Testis (tissue), 2 donors: ENCODE data around the gene LIMD2.

Experiments used
- CTCF ChIP-seq, 3 experiments: fragments of 450-650 bp in 2 of 3; fragments of 200-600 bp in 1 of 3; sonication (generic) in 1 of 3; IDR thresholded peaks; one replicate each; pipeline ENCODE4 v1.5.1; 2016 to 2019; ENCODE audit warnings: antibody characterized with exemption in 3 of 3, mild to moderate bottlenecking in 2 of 3, moderate library complexity in 1 of 3
- POLR2A ChIP-seq: fragments of 450-650 bp; IDR thresholded peaks from one replicate; pipeline ENCODE4 v1.6.1; 2017; ENCODE audit warnings: antibody characterized with exemption, mild to moderate bottlenecking, moderate library complexity

DNA sequence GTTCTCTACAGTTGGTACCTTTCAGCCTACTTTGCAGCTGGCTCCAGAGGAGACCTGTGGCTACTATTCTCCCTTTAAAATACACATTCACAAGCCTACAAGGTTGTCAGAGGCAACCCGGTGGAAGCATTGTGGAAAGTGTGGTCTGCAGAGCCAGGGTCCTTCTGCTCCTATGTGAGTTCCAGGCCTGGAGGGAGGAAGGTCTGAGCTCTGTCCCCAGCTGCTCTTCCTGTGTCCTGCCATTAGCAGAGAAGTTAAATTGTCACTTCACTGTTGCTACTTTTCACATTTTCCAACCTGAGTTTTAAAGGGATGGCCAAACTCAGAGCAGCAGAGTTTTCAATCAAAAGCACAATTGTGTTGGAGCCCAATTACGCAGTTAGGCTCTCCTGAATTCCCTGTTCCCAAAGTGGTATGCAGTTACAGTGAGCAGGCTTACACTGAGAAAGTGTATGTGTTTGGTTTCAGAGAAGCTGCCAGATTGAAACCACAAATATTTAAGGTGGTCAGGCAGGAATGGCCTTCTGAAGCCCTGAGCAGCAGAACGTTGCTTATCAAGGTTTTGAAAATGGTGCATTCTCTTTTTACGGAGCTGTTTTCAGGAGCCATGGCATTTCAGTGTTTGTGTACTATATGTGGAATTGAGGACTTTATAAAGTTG is 52.7 kb downstream of the LIMD2 start:
- TF ChIP-seq CTCF (IDR thresholded peaks at IDR 0.05) (no peak), POLR2A (no peak)
